Measurements from ENCODE around the gene ITPRID2.

GRCh38 chr2:181934694-181935093, 43.2 kb downstream of the ITPRID2 start:
- TF ChIP-seq EZH2 (IDR thresholded peaks at IDR 0.05) = no peak
- TF ChIP-seq FOXP2 (optimal IDR thresholded peaks at IDR 0.05; ENCODE audit: control extremely low read depth, extremely low read length, insufficient read depth) = no peak
- no peak for TF ChIP-seq POLR2AphosphoS5 (IDR thresholded peaks at IDR 0.05; ENCODE audit: borderline replicate concordance, low read depth, low read length)
